A549 (cell line): ENCODE results near the gene ARHGAP32. TPM values are rescaled to one million over a fixed set of nuclear protein-coding genes. Genes with fewer than 3 reads are reported as not detected.

Source experiments
- ATAC-seq, 2 experiments: fragments of 200-7000 bp in 1 of 2; fragments of >200 bp in 1 of 2; cut with Nextera tagmentation in 1 of 2; cut with Tn5 transposase in 1 of 2; 3 replicates each; pipeline versions ENCODE4 v1.8.0 to v1.9.1; 2018 to 2020; ENCODE audit warnings: mild to moderate bottlenecking in 1 of 2, moderate library complexity in 1 of 2
- CTCF ChIA-PET: fragments of 300-600 bp; sonication (Branson Sonifier 250); formaldehyde crosslinking; extraction: SDS; loops from one replicate; lab custom pipeline; 2021; ENCODE audit warnings: antibody characterized with exemption, inconsistent platforms; lab: Yijun Ruan, JAX
- POLR2A ChIA-PET: fragments of 350-600 bp; formaldehyde crosslinking; extraction: SDS; loops from one replicate; lab custom pipeline; 2021; ENCODE audit warnings: antibody characterized with exemption, inconsistent platforms; lab: Yijun Ruan, JAX
- DNase-seq, 2 experiments: peaks; one replicate each; pipeline versions ENCODE4 v3.0.0 to v3.0.0-alpha.2; 2011 to 2016; ENCODE audit warnings: low read depth in 1 of 2, low spot score in 1 of 2
- FAIRE-seq: peaks from 2 replicates; lab custom pipeline; 2011; peaks lifted over from hg19 to GRCh38; lab: Jason Lieb, UNC
- H3K27ac ChIP-seq, 2 experiments: fragments of >200 bp; sonication (Bioruptor Twin); formaldehyde crosslinking; 3 replicates each; pipeline ENCODE4 v1.5.1; 2016 to 2017
- H3K4me1 ChIP-seq: fragments of >200 bp; sonication (Bioruptor Twin); formaldehyde crosslinking; 3 replicates; pipeline ENCODE4 v1.6.1; 2016
- H3K4me2 ChIP-seq: fragments of >200 bp; sonication (Bioruptor Twin); formaldehyde crosslinking; 3 replicates; pipeline ENCODE4 v1.6.1; 2016
- H3K4me3 ChIP-seq: fragments of >200 bp; sonication (Bioruptor Twin); formaldehyde crosslinking; 3 replicates; pipeline ENCODE4 v1.5.1; 2016
- H3K9me3 ChIP-seq: fragments of >200 bp; sonication (Bioruptor Twin); formaldehyde crosslinking; 3 replicates; pipeline ENCODE4 v1.6.1; 2016
- CBX2 ChIP-seq: fragments of 200-600 bp; sonication (generic); IDR thresholded peaks from 2 replicates; pipeline ENCODE4 v1.6.1; 2016; ENCODE audit warnings: low read depth, mild to moderate bottlenecking, borderline replicate concordance
- CBX8 ChIP-seq: fragments of 200-600 bp; sonication (generic); IDR thresholded peaks from 2 replicates; pipeline ENCODE4 v1.6.1; 2016
- CHD2 ChIP-seq: fragments of 150-350 bp; IDR thresholded peaks from 2 replicates; pipeline ENCODE4 v1.6.1; 2014; ENCODE audit warnings: low read length; ENCODE audit not compliant: partially characterized antibody
- EHMT2 ChIP-seq: fragments of 200-600 bp; sonication (generic); IDR thresholded peaks from 2 replicates; pipeline ENCODE4 v1.6.1; 2016; ENCODE audit warnings: antibody characterized with exemption, low read depth, mild to moderate bottlenecking, moderate library complexity
- EP300 ChIP-seq, 2 experiments: fragments of >200 bp; sonication (Bioruptor Twin); formaldehyde crosslinking; IDR thresholded peaks; 2 replicates in 1 of 2; 3 replicates in 1 of 2; pipeline ENCODE4 v1.6.1; 2016 to 2017
- FOSL2 ChIP-seq, 2 experiments: fragments of 450-650 bp in 1 of 2; fragments of >200 bp in 1 of 2; sonication (Bioruptor Twin) in 1 of 2; formaldehyde crosslinking; IDR thresholded peaks; 2 replicates each; pipeline versions ENCODE4 v1.5.0 to v1.6.1; 2016 to 2020; ENCODE audit warnings: mild to moderate bottlenecking in 1 of 2, moderate library complexity in 1 of 2
- FOXS1 ChIP-seq: fragments of 250-450 bp; sonication (Bioruptor Pico); IDR thresholded peaks from 2 replicates; pipeline ENCODE4 v1.5.0; 2020; ENCODE audit warnings: mild to moderate bottlenecking, moderate library complexity
- GATA3 ChIP-seq: IDR thresholded peaks from 2 replicates; pipeline ENCODE4 v1.6.1; 2012; ENCODE audit warnings: borderline replicate concordance
- HEYL ChIP-seq: fragments of 250-450 bp; sonication (Bioruptor Pico); IDR thresholded peaks from 2 replicates; pipeline ENCODE4 v1.8.0; 2021; ENCODE audit warnings: mild to moderate bottlenecking, moderate library complexity
- JUN ChIP-seq, 2 experiments: fragments of >200 bp; sonication (Bioruptor Twin); formaldehyde crosslinking; IDR thresholded peaks; 2 replicates in 1 of 2; 3 replicates in 1 of 2; pipeline ENCODE4 v1.6.1; 2016 to 2017
- JUNB ChIP-seq: fragments of >200 bp; sonication (Bioruptor Twin); formaldehyde crosslinking; IDR thresholded peaks from 2 replicates; pipeline ENCODE4 v1.6.1; 2016
- KDM1A ChIP-seq: fragments of 200-600 bp; sonication (generic); IDR thresholded peaks from 2 replicates; pipeline ENCODE4 v1.6.1; 2016; ENCODE audit warnings: low read depth, mild to moderate bottlenecking
- MAZ ChIP-seq: fragments of 150-350 bp; IDR thresholded peaks from 2 replicates; pipeline ENCODE4 v1.6.1; 2014; ENCODE audit warnings: antibody characterized with exemption, low read depth, low read length, borderline replicate concordance
- NR3C1 ChIP-seq: fragments of >200 bp; sonication (Bioruptor Twin); formaldehyde crosslinking; IDR thresholded peaks from 3 replicates; pipeline ENCODE4 v1.6.1; 2017
- PHF8 ChIP-seq: fragments of 200-600 bp; sonication (generic); IDR thresholded peaks from 2 replicates; pipeline ENCODE4 v1.6.1; 2016; ENCODE audit warnings: low read depth, mild to moderate bottlenecking, antibody characterized with exemption, moderate library complexity, borderline replicate concordance
- POLR2A ChIP-seq: IDR thresholded peaks from 2 replicates; pipeline ENCODE4 v1.6.1; 2012; ENCODE audit warnings: mild to moderate bottlenecking, low read length
- POLR2AphosphoS2 ChIP-seq: conservative IDR thresholded peaks from 2 replicates; pipeline ENCODE4 v1.6.1; 2012; ENCODE audit warnings: low read length, improper control_type of control experiment, inconsistent platforms
- RAD21 ChIP-seq, 2 experiments: fragments of >200 bp in 1 of 2; sonication (Bioruptor Twin) in 1 of 2; formaldehyde crosslinking in 1 of 2; IDR thresholded peaks in 1 of 2; conservative IDR thresholded peaks in 1 of 2; 2 replicates in 1 of 2; 3 replicates in 1 of 2; pipeline ENCODE4 v1.6.1; 2012 to 2018; ENCODE audit warnings: inconsistent platforms in 1 of 2
- RNF2 ChIP-seq: fragments of 200-600 bp; sonication (generic); IDR thresholded peaks from 2 replicates; pipeline ENCODE4 v1.6.1; 2016; ENCODE audit warnings: low read depth, mild to moderate bottlenecking, antibody characterized with exemption, moderate library complexity, borderline replicate concordance
- TP53 ChIP-seq: fragments of 250-450 bp; sonication (Bioruptor Pico); IDR thresholded peaks from 2 replicates; pipeline ENCODE4 v1.5.0; 2021; ENCODE audit warnings: mild to moderate bottlenecking, moderate library complexity
- WGBS: methylation state at CpG from one replicate; pipeline ENCODE4 v1.1.6; 2017; ENCODE audit errors: missing lambda C conversion rate; 5-methylcytosine and 5-hydroxymethylcytosine counted together
- polyA plus RNA-seq, 4 experiments: library from polyadenylated mRNA; depleted of rRNA in 3 of 4; stranded (reverse); fragments of >200 nt; fragmentation: RNase III in 1 of 4; extraction: RNeasy Plus Mini Kit Qiagen cat#74134 plus additional on column Dnase treatment in 1 of 4; gene quantifications; 2 replicates in 3 of 4; 3 replicates in 1 of 4; pipeline ENCODE4 v1.2.3, GENCODE V29; 2011 to 2017
- TF ChIP-seq, protein P1 (sequence below): fragments of >200 bp; sonication (Bioruptor Twin); formaldehyde crosslinking; IDR thresholded peaks from 3 replicates; pipeline ENCODE4 v1.6.1; 2016
- TF ChIP-seq, protein P2 (sequence below): fragments of >200 bp; sonication (Bioruptor Twin); formaldehyde crosslinking; IDR thresholded peaks from 3 replicates; pipeline ENCODE4 v1.5.1; 2016

ARHGAP32 gene
- polyA plus RNA-seq, 2 of the 4 experiments (the other 2 are of a cell fraction) = 4.4 to 9.0 TPM

DNA sequence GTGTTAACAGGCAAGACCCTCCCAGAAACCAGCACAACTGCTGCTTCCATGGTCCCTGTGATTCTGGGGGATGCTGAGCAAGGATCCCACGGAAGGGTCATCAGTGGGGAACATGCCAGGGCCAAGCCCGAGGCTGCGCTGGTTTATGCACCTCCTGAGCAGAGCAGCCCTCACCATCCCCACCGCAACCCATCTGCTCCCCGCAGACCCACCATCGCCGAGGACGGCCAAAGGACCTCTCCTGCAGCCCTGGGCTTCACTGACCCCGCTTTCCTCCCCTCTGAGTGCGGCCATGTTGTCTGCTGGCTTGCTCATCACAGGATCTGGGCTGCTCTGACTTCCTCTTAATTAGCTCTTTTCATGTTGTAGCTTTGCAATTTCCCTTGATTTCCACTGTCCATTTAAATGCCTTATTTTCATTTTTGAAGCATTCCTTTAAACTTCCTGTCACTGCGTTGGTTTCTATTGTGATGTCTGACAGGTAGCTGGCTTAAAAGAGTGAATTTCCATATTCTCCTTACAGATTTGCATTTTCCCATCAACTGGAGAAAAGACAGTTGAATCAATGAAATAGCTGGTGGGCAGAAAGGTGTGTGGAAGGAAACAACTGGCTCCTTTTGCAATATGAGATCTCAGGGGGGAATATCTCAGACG lies 264.3 kb downstream of the ARHGAP32 start:
- ChIA-PET POLR2A (no interaction called here), CTCF (interaction anchor here (0.9 to 2.1 kb wide), 5 partner anchors 15 to 43 kb away, joined by 3 to 7 read pairs (median 4); partner anchors contain the start of gene TP53AIP1)
- 79% methylated on average over 12 of the region's 12 CpGs for WGBS
- Histone ChIP-seq H3K9me3 (no peaks in the 10 kb centered on the region), H3K4me3 (no peak overlapping the region), H3K4me1 (no peaks in the 10 kb centered on the region), H3K4me2 (no peak overlapping the region), H3K27ac (no peak overlapping the region)
- ATAC-seq = no peak
- DNase-seq = no peak
- FAIRE-seq = no peak
- TF ChIP-seq JUNB (no peak), RAD21 (conservative IDR thresholded peaks at IDR 0.05 in 1 of 2, IDR thresholded peaks at IDR 0.05 in 1 of 2) (no peak), RNF2 (no peak), HEYL (CRISPR knock-in tag) (no peak)
- TF ChIP-seq, protein P1, sequence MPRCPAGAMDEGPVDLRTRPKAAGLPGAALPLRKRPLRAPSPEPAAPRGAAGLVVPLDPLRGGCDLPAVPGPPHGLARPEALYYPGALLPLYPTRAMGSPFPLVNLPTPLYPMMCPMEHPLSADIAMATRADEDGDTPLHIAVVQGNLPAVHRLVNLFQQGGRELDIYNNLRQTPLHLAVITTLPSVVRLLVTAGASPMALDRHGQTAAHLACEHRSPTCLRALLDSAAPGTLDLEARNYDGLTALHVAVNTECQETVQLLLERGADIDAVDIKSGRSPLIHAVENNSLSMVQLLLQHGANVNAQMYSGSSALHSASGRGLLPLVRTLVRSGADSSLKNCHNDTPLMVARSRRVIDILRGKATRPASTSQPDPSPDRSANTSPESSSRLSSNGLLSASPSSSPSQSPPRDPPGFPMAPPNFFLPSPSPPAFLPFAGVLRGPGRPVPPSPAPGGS = no peak

DNA sequence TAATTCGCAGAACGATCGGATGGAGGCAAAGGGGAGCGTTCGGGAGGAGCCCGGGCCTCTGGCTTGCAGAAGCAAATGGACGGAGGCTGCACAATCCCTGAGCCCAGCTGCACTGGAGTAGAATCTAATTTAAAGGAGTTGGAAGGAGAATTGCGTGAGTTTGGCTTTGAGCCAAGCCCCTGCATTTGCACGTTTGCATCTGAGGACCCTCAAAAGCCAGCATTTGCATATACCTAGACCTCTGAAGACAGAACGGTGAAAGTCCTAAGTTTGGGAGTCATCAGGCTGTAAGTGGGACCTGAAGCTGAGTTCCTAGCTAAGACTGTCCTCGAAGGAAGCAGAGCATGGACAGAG lies 265.0 kb downstream of the ARHGAP32 start:
- ATAC-seq (0 out of 6 replicates have a peak, but pooled peaks of 1 of the 2 experiments have one; percentile 40), FAIRE-seq (no peak), DNase-seq (no peak)
- H3K9me3 ChIP-seq = no peaks in the 10 kb centered on the region
- CTCF ChIA-PET = interaction anchor here (0.9 to 1.1 kb wide), 2 partner anchors 29 to 42 kb away, joined by 4 read pairs; no protein-coding TSS in a partner anchor
- no peak overlapping the region for H3K4me3 ChIP-seq
- POLR2A ChIA-PET = no interaction called here
- H3K27ac ChIP-seq = no peak overlapping the region
- TF ChIP-seq CBX2 (no peak), POLR2AphosphoS2 (no peak), KDM1A (no peak), GATA3 (no peak), CBX8 (no peak), NR3C1 (no peak), MAZ (no peak), CHD2 (no peak), JUN (IDR thresholded peaks at IDR 0.05) (no peak), PHF8 (no peak), FOSL2 (IDR thresholded peaks at IDR 0.05) (no peak), FOSL2 (CRISPR knock-in tag; IDR thresholded peaks at IDR 0.05) (no peak), POLR2A (no peak), EP300 (IDR thresholded peaks at IDR 0.05) (no peak), TP53 (CRISPR knock-in tag) (no peak), EHMT2 (no peak), FOXS1 (CRISPR knock-in tag) (no peak)
- TF ChIP-seq, protein P2, sequence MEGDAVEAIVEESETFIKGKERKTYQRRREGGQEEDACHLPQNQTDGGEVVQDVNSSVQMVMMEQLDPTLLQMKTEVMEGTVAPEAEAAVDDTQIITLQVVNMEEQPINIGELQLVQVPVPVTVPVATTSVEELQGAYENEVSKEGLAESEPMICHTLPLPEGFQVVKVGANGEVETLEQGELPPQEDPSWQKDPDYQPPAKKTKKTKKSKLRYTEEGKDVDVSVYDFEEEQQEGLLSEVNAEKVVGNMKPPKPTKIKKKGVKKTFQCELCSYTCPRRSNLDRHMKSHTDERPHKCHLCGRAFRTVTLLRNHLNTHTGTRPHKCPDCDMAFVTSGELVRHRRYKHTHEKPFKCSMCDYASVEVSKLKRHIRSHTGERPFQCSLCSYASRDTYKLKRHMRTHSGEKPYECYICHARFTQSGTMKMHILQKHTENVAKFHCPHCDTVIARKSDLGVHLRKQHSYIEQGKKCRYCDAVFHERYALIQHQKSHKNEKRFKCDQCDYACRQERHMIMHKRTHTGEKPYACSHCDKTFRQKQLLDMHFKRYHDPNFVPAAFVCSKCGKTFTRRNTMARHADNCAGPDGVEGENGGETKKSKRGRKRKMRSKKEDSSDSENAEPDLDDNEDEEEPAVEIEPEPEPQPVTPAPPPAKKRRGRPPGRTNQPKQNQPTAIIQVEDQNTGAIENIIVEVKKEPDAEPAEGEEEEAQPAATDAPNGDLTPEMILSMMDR = no peak
- WGBS = 67% methylated on average over 11 of the region's 11 CpGs
- no peaks in the 10 kb centered on the region for H3K4me1 ChIP-seq
- no peak overlapping the region for H3K4me2 ChIP-seq
